Measurements from ENCODE around the gene CYSTM1.

Gene CYSTM1

GRCh38 chr5:140215276-140215675, 40.3 kb downstream of the CYSTM1 start:
- no peak for DNase-seq

- no peak for DNase-seq
Observed at GRCh38 chr5:140216478-140217074, 41.6 kb downstream of the CYSTM1 start.

- DNase-seq: no peak
Observed at GRCh38 chr5:140217299-140218026, 42.5 kb downstream of the CYSTM1 start.

GRCh38 chr5:140219068-140219991, 44.3 kb downstream of the CYSTM1 start:
- no peak for DNase-seq

- no peak for DNase-seq
Observed at GRCh38 chr5:140220032-140220697, 45.2 kb downstream of the CYSTM1 start.

- DNase-seq: no peak
Observed at GRCh38 chr5:140220698-140221064, 45.7 kb downstream of the CYSTM1 start.

- DNase-seq: no peak
Observed at GRCh38 chr5:140221697-140222223, 46.8 kb downstream of the CYSTM1 start.

- DNase-seq: no peak
Observed at GRCh38 chr5:140222416-140222815, 47.4 kb downstream of the CYSTM1 start.

GRCh38 chr5:140223567-140223966, 48.6 kb downstream of the CYSTM1 start:
- DNase-seq: no peak

- no peak for DNase-seq
Observed at GRCh38 chr5:140224658-140225057, 49.7 kb downstream of the CYSTM1 start.

GRCh38 chr5:140225396-140225795, 50.4 kb downstream of the CYSTM1 start:
- DNase-seq: no peak

- no peak for DNase-seq
Observed at GRCh38 chr5:140227046-140227445, 52.1 kb downstream of the CYSTM1 start.

GRCh38 chr5:140228364-140228837, 53.4 kb downstream of the CYSTM1 start:
- no peak for DNase-seq

GRCh38 chr5:140230373-140230772, 55.4 kb downstream of the CYSTM1 start:
- no peak for DNase-seq

- no peak for DNase-seq
Observed at GRCh38 chr5:140232731-140233130, 57.7 kb downstream of the CYSTM1 start.

GRCh38 chr5:140234377-140234989, 59.5 kb downstream of the CYSTM1 start:
- no peak for DNase-seq

GRCh38 chr5:140235791-140236551, 61.0 kb downstream of the CYSTM1 start:
- DNase-seq: no peak

- no peak for DNase-seq
Observed at GRCh38 chr5:140236891-140237598, 62.1 kb downstream of the CYSTM1 start.

GRCh38 chr5:140238756-140239155, 63.8 kb downstream of the CYSTM1 start:
- DNase-seq: no peak

GRCh38 chr5:140239461-140239860, 64.5 kb downstream of the CYSTM1 start:
- DNase-seq: no peak
